CD8-positive, alpha-beta memory T cell (primary cell): ENCODE measurements around the gene PPHLN1. TPM values are rescaled to one million over a fixed set of nuclear protein-coding genes. Genes with fewer than 3 reads are reported as not detected.
A peak's percentile ranks its signal among the peaks of the same experiment; 100 is the strongest.
"Not testable (repeated sequence)": the region's sequence is repeated elsewhere in the genome, so short reads cannot be mapped to it uniquely, and the experiment has no call there.

ENCODE experiments used
- CTCF ChIA-PET: fragments of 350-600 bp; sonication (Branson Sonifier 250); formaldehyde crosslinking; loops from one replicate; lab custom pipeline; 2021; ENCODE audit warnings: antibody characterized with exemption; lab: Charles Lee
- POLR2A ChIA-PET: fragments of 350-600 bp; sonication (Branson Sonifier 250); formaldehyde crosslinking; loops from one replicate; lab custom pipeline; 2021; ENCODE audit warnings: antibody characterized with exemption; lab: Charles Lee
- DNase-seq, 5 donors: peaks; one replicate each; pipeline versions ENCODE4 v3.0.0 to v3.0.0-alpha.2; 2020 to 2022; ENCODE audit warnings: mixed read lengths in 1 of 5
- H3K27ac ChIP-seq: one replicate; pipeline ENCODE4 v1.7.0; 2013; ENCODE audit warnings: low read depth, mild to moderate bottlenecking, low read length, moderate library complexity
- H3K27me3 ChIP-seq: 2 replicates; pipeline ENCODE4 v1.7.0; 2013; ENCODE audit warnings: low read length, mild to moderate bottlenecking; ENCODE audit not compliant: insufficient read depth, poor library complexity, severe bottlenecking
- H3K36me3 ChIP-seq: 2 replicates; pipeline ENCODE4 v1.7.0; 2013; ENCODE audit warnings: mild to moderate bottlenecking, low read length, moderate library complexity; ENCODE audit not compliant: insufficient read depth
- H3K4me1 ChIP-seq: 2 replicates; pipeline ENCODE4 v1.7.0; 2013; ENCODE audit warnings: mild to moderate bottlenecking, low read length, moderate library complexity; ENCODE audit not compliant: insufficient read depth
- H3K4me3 ChIP-seq: 2 replicates; pipeline ENCODE4 v1.7.0; 2013; ENCODE audit warnings: mild to moderate bottlenecking, low read length
- H3K9me3 ChIP-seq: 2 replicates; pipeline ENCODE4 v1.7.0; 2013; ENCODE audit warnings: mild to moderate bottlenecking, low read length
- H3K27ac Mint-ChIP-seq, 8 donors: one replicate each; pipeline ENCODE4 v1.8.0; 2020 to 2021; ENCODE audit warnings: mixed read lengths in 8 of 8, mild to moderate bottlenecking in 6 of 8, inconsistent platforms in 3 of 8, moderate library complexity in 3 of 8
- H3K27me3 Mint-ChIP-seq, 2 donors: one replicate each; pipeline ENCODE4 v1.8.0; 2020 to 2021; ENCODE audit warnings: mixed read lengths in 2 of 2, mild to moderate bottlenecking in 1 of 2, moderate library complexity in 1 of 2
- H3K36me3 Mint-ChIP-seq, 3 donors: one replicate each; pipeline ENCODE4 v1.8.0; 2020 to 2021; ENCODE audit warnings: mixed read lengths in 3 of 3, inconsistent platforms in 1 of 3, mild to moderate bottlenecking in 1 of 3
- H3K4me1 Mint-ChIP-seq, 3 donors: one replicate each; pipeline ENCODE4 v1.8.0; 2020 to 2021; ENCODE audit warnings: mixed read lengths in 3 of 3, inconsistent platforms in 1 of 3, mild to moderate bottlenecking in 1 of 3
- H3K4me3 Mint-ChIP-seq, 7 donors: one replicate each; pipeline ENCODE4 v1.8.0; 2020 to 2021; ENCODE audit warnings: mixed read lengths in 7 of 7, mild to moderate bottlenecking in 6 of 7, moderate library complexity in 4 of 7, inconsistent platforms in 2 of 7
- H3K9me3 Mint-ChIP-seq, 5 donors: one replicate each; pipeline ENCODE4 v1.8.0; 2020 to 2022; ENCODE audit warnings: mixed read lengths in 5 of 5, mild to moderate bottlenecking in 3 of 5, moderate library complexity in 2 of 5, inconsistent platforms in 1 of 5
- polyA plus RNA-seq: library from polyadenylated mRNA; unstranded; fragments of 300-500 nt; fragmentation: Illumina TruSeq; gene quantifications from one replicate; pipeline ENCODE4 v1.2.3, GENCODE V29; 2021
- total RNA-seq, 2 experiments: library from RNA; stranded (reverse); gene quantifications; one replicate each; pipeline ENCODE4 v1.2.3, GENCODE V29; 2021

The PPHLN1 gene
- total and polyA plus RNA-seq, 3 experiments from 2014 or later, result 75.8 to 151 (median 76.3) TPM

DNA sequence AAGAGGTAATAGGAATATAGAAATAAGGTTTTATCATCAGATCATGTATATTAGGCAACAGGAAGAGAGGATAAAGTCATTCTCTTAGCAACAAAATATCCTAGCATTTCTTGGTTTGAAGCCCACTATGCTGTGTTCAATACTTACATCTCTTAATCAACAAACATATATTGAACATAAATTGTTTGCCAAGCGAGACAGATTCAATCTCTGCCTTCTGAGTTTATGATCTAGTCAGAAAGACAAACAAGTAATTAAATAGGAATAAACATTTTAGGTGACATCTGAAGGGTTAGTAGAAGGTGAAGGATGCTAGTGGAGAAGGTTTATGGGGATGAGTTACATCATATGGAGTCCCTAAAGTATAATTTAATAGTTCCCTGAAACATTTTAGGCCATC is 54.8 kb downstream of the PPHLN1 start:
- Histone ChIP-seq H3K4me1 (no peaks in the 10 kb centered on the region), H3K27me3 (no peaks in the 10 kb centered on the region), H3K9me3 (no peaks in the 10 kb centered on the region), H3K4me3 (no peak overlapping the region), H3K27ac (no peak overlapping the region), H3K36me3 (no peaks in the 10 kb centered on the region)
- H3K27ac Mint-ChIP-seq, result no peak overlapping the region
- H3K4me1 Mint-ChIP-seq, result peaks cover 20 to 54% (median 36%) of the 10 kb centered on the region in 3 donors
- H3K4me3 Mint-ChIP-seq, result no peak overlapping the region
- no peaks in the 10 kb centered on the region for H3K27me3 Mint-ChIP-seq
- no peaks in the 10 kb centered on the region for H3K9me3 Mint-ChIP-seq
- DNase-seq, result no peak
- peaks cover 7 to 72% (median 8%) of the 10 kb centered on the region in 3 donors for H3K36me3 Mint-ChIP-seq
- POLR2A ChIA-PET, result no interaction called here
- CTCF ChIA-PET, result no interaction called here

GRCh38 chr12:42382013-42382696 is 56.2 kb downstream of the PPHLN1 start:
- ChIA-PET POLR2A (no interaction called here), CTCF (interaction anchor here (0.6 to 0.9 kb wide), 2 partner anchors 8 to 10 kb away, joined by 3 read pairs; no protein-coding TSS in a partner anchor)
- no peak overlapping the region for H3K4me3 ChIP-seq
- no peak for DNase-seq
- Mint-ChIP-seq H3K36me3 (peaks cover under 1 to 69% (median 5%) of the 10 kb centered on the region in 3 donors), H3K4me3 (no peak overlapping the region), H3K9me3 (no peaks in the 10 kb centered on the region), H3K4me1 (peaks cover 22 to 59% (median 37%) of the 10 kb centered on the region in 3 donors), H3K27me3 (no peaks in the 10 kb centered on the region), H3K27ac (peak overlapping the region in 2 of 8 donors; percentile 2 to 42)
- H3K27ac ChIP-seq, result no peak overlapping the region
- H3K36me3 ChIP-seq, result no peaks in the 10 kb centered on the region
- no peaks in the 10 kb centered on the region for H3K27me3 ChIP-seq
- no peaks in the 10 kb centered on the region for H3K4me1 ChIP-seq
- H3K9me3 ChIP-seq, result no peaks in the 10 kb centered on the region

GRCh38 chr12:42385326-42385841 is 59.4 kb downstream of the PPHLN1 start:
- H3K27me3 ChIP-seq, result no peaks in the 10 kb centered on the region
- H3K4me3 Mint-ChIP-seq, result no peak overlapping the region
- ChIA-PET CTCF (interaction anchor here (2.9 kb wide), 1 partner anchor 14 kb away, joined by 16 read pairs; no protein-coding TSS in a partner anchor), POLR2A (no interaction called here)
- H3K27me3 Mint-ChIP-seq, result no peaks in the 10 kb centered on the region
- H3K4me3 ChIP-seq, result no peak overlapping the region
- peaks cover 7 to 86% (median 20%) of the 10 kb centered on the region in 3 donors for H3K36me3 Mint-ChIP-seq
- no peak overlapping the region for H3K27ac ChIP-seq
- H3K36me3 ChIP-seq, result no peaks in the 10 kb centered on the region
- H3K4me1 Mint-ChIP-seq, result peaks cover 21 to 55% (median 29%) of the 10 kb centered on the region in 3 donors
- DNase-seq, result no peak
- no peak overlapping the region for H3K27ac Mint-ChIP-seq
- H3K4me1 ChIP-seq, result no peaks in the 10 kb centered on the region
- no peaks in the 10 kb centered on the region for H3K9me3 ChIP-seq
- no peaks in the 10 kb centered on the region for H3K9me3 Mint-ChIP-seq

DNA sequence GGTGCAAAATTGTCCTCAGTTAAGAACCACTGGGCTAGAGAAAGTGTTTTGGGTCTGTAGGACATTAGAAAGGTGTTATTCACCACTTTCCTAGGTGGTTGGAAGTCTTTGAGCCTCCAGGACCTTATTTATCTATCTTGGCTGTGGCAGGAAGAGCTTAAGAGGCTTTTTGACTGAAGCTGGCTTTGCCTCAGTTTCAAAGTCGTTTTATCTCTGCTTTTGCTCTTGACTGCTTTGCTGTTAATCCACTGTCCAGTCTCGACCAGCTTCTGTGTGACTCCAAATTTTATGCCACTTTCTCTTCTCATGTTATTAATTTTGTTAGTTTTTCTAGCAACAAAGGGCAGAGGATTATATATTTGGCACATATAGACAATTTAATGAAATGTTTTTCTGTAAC is 60.3 kb downstream of the PPHLN1 start:
- peaks cover 7 to 86% (median 24%) of the 10 kb centered on the region in 3 donors for H3K36me3 Mint-ChIP-seq
- Histone ChIP-seq H3K4me1 (no peaks in the 10 kb centered on the region), H3K27ac (no peak overlapping the region), H3K27me3 (no peaks in the 10 kb centered on the region), H3K9me3 (no peaks in the 10 kb centered on the region), H3K36me3 (no peaks in the 10 kb centered on the region), H3K4me3 (no peak overlapping the region)
- DNase-seq, result no peak
- ChIA-PET CTCF (interaction anchor here (1.0 to 2.9 kb wide), 2 partner anchors 10 to 15 kb away, joined by 3 to 16 read pairs; no protein-coding TSS in a partner anchor), POLR2A (no interaction called here)
- H3K4me1 Mint-ChIP-seq, result peaks cover 20 to 50% (median 25%) of the 10 kb centered on the region in 3 donors
- no peaks in the 10 kb centered on the region for H3K27me3 Mint-ChIP-seq
- H3K4me3 Mint-ChIP-seq, result no peak overlapping the region
- H3K27ac Mint-ChIP-seq, result no peak overlapping the region
- no peaks in the 10 kb centered on the region for H3K9me3 Mint-ChIP-seq

DNA sequence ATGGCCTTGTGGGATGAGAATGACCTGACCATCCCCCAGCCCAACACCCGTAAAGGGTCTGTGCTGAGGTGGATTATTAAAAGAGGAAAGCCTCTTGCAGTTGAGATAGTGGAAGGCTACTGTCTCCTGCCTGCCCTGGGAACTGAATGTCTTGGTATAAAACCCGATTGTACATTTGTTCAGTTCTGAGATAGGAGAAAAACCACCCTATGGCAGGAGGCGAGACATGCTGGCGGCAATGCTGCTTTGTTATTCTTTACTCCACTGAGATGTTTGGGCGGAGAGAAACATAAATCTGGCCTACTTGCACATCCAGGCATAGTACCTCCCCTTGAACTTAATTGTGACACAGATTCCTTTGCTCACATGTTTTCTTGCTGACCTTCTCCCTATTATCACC is 62.1 kb downstream of the PPHLN1 start:
- H3K9me3 ChIP-seq, H3K4me3 Mint-ChIP-seq, H3K27ac ChIP-seq, H3K27ac Mint-ChIP-seq, H3K27me3 Mint-ChIP-seq, CTCF ChIA-PET, H3K4me3 ChIP-seq, H3K27me3 ChIP-seq, DNase-seq, H3K4me1 ChIP-seq, H3K36me3 ChIP-seq, H3K9me3 Mint-ChIP-seq, POLR2A ChIA-PET: not testable (repeated sequence)
- H3K4me1 Mint-ChIP-seq, result peaks cover 12 to 39% (median 12%) of the 10 kb centered on the region in 3 donors
- H3K36me3 Mint-ChIP-seq, result peaks cover 7 to 86% (median 25%) of the 10 kb centered on the region in 3 donors

GRCh38 chr12:42394429-42394828 is 68.5 kb downstream of the PPHLN1 start:
- Mint-ChIP-seq H3K4me1 (peaks cover 11 to 26% (median 17%) of the 10 kb centered on the region in 3 donors), H3K36me3 (peaks cover 0 to 81% (median 23%) of the 10 kb centered on the region in 3 donors), H3K27me3 (no peaks in the 10 kb centered on the region), H3K4me3 (no peak overlapping the region), H3K9me3 (no peaks in the 10 kb centered on the region), H3K27ac (no peak overlapping the region)
- H3K4me3 ChIP-seq, result no peak overlapping the region
- H3K4me1 ChIP-seq, result no peaks in the 10 kb centered on the region
- ChIA-PET POLR2A (no interaction called here), CTCF (no interaction called here)
- H3K36me3 ChIP-seq, result peaks cover 4% of the 10 kb centered on the region
- no peak for DNase-seq
- H3K9me3 ChIP-seq, result no peaks in the 10 kb centered on the region
- H3K27me3 ChIP-seq, result no peaks in the 10 kb centered on the region
- no peak overlapping the region for H3K27ac ChIP-seq

DNA sequence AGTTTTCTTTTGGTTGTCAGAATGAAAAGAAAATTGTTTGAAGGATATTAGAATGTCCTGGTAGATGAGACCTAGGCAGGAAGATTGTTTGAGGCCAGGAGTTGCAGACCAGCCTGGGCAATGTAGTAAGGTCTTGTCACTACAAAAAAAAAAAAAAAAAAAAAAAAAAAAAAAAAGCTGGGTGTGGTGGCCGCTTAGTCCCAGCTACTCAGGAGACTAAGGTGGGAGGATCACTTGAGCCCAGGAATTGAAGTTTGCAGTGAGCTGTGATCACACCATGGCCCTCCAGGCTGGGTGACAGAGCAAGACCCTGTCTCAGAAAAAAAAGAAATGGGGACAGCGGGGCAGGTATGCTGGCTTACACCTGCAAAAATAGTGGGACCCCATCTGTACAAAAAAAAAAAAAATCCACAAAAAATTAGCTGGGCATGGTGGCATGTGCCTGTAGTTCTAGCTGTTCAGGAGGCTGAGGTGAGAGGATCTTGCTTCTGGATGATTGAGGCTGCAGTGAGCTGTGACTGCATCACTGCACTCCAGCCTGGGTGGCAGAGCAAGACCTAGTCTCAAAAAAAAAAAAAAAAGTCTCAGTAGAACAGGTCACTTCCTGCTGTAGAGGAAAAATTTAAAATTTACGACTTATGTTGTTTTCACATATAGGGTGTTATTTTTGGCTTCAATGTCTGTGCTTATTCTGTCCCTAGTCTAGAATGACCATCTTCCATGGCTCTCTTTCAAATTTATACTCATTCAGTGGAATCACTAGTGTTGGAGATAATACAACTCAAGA is 70.7 kb downstream of the PPHLN1 start:
- peaks cover 5 to 80% (median 19%) of the 10 kb centered on the region in 3 donors for H3K36me3 Mint-ChIP-seq
- peak overlapping the region in 1 of 7 donors; percentile 68 for H3K4me3 Mint-ChIP-seq
- peak overlapping the region in 5 of 8 donors; percentile 64 to 84 (median 79) for H3K27ac Mint-ChIP-seq
- H3K27ac ChIP-seq, result no peak overlapping the region
- no peak overlapping the region for H3K4me3 ChIP-seq
- H3K27me3 Mint-ChIP-seq, result no peaks in the 10 kb centered on the region
- H3K27me3 ChIP-seq, result no peaks in the 10 kb centered on the region
- H3K36me3 ChIP-seq, result peaks cover 9% of the 10 kb centered on the region
- DNase-seq, result no peak
- ChIA-PET POLR2A (no interaction called here), CTCF (interaction anchor here (0.9 kb wide), 1 partner anchor 10 kb away, joined by 3 read pairs; no protein-coding TSS in a partner anchor)
- H3K4me1 ChIP-seq, result no peaks in the 10 kb centered on the region
- no peaks in the 10 kb centered on the region for H3K9me3 ChIP-seq
- peaks cover 6 to 17% (median 14%) of the 10 kb centered on the region in 3 donors for H3K4me1 Mint-ChIP-seq
- H3K9me3 Mint-ChIP-seq, result no peaks in the 10 kb centered on the region
